Hepatocyte (in vitro differentiated cells): ENCODE data around the gene SRBD1. TPM values are rescaled to one million over a fixed set of nuclear protein-coding genes. Genes with fewer than 3 reads are reported as not detected.

ENCODE experiments used
- DNase-seq: peaks from one replicate; pipeline ENCODE4 v3.0.0-alpha.2; 2016; ENCODE audit warnings: low spot score
- H2AFZ ChIP-seq: fragments of 200-600 bp; sonication (generic); 2 replicates; pipeline ENCODE4 v1.6.0; 2016; ENCODE audit warnings: antibody characterized with exemption, mild to moderate bottlenecking
- H3K27ac ChIP-seq: fragments of 200-600 bp; sonication (generic); 2 replicates; pipeline ENCODE4 v1.5.1; 2016; ENCODE audit warnings: mild to moderate bottlenecking
- H3K27me3 ChIP-seq: fragments of 200-600 bp; sonication (generic); 2 replicates; pipeline ENCODE4 v1.6.1; 2016
- H3K36me3 ChIP-seq: fragments of 200-600 bp; sonication (generic); replicated peaks from 2 replicates; pipeline ENCODE4 v1.5.1; 2016; ENCODE audit warnings: low read depth; ENCODE audit not compliant: insufficient read depth
- H3K4me1 ChIP-seq: fragments of 200-600 bp; sonication (generic); 2 replicates; pipeline ENCODE4 v1.5.1; 2016; ENCODE audit warnings: mild to moderate bottlenecking, moderate library complexity; ENCODE audit not compliant: insufficient read depth
- H3K4me2 ChIP-seq: fragments of 200-600 bp; sonication (generic); 2 replicates; pipeline ENCODE4 v1.6.0; 2016
- H3K4me3 ChIP-seq: fragments of 200-600 bp; sonication (generic); 2 replicates; pipeline ENCODE4 v1.5.1; 2016; ENCODE audit warnings: mild to moderate bottlenecking
- H3K79me2 ChIP-seq: fragments of 200-600 bp; sonication (generic); 2 replicates; pipeline ENCODE4 v1.6.0; 2017; ENCODE audit warnings: mild to moderate bottlenecking
- H3K9me2 ChIP-seq: fragments of 200-600 bp; sonication (generic); replicated peaks from 2 replicates; pipeline ENCODE4 v1.6.0; 2017; ENCODE audit warnings: mild to moderate bottlenecking; ENCODE audit not compliant: insufficient read depth
- H3K9me3 ChIP-seq: fragments of 200-600 bp; sonication (generic); 2 replicates; pipeline ENCODE4 v1.5.1; 2016; ENCODE audit warnings: low read depth, mild to moderate bottlenecking
- H4K20me1 ChIP-seq: fragments of 200-600 bp; sonication (generic); 2 replicates; pipeline ENCODE4 v1.6.0; 2016; ENCODE audit warnings: mild to moderate bottlenecking; ENCODE audit not compliant: insufficient read depth, poor library complexity, severe bottlenecking
- CTCF ChIP-seq: fragments of 200-600 bp; sonication (generic); IDR thresholded peaks from 2 replicates; pipeline ENCODE4 v1.5.1; 2016; ENCODE audit warnings: antibody characterized with exemption, mild to moderate bottlenecking; ENCODE audit not compliant: poor library complexity
- EZH2 ChIP-seq: fragments of 200-600 bp; sonication (generic); IDR thresholded peaks from 2 replicates; pipeline ENCODE4 v1.6.1; 2016; ENCODE audit warnings: antibody characterized with exemption, mild to moderate bottlenecking, borderline replicate concordance
- EZH2phosphoT487 ChIP-seq: fragments of 200-600 bp; sonication (generic); IDR thresholded peaks from one replicate; pipeline ENCODE4 v1.6.1; 2018; ENCODE audit warnings: antibody characterized with exemption, mild to moderate bottlenecking, low read depth, moderate library complexity; ENCODE audit not compliant: unreplicated experiment, severe bottlenecking
- WGBS: methylation state at CpG from one replicate; pipeline ENCODE4 v1.1.6; 2016; ENCODE audit warnings: low lambda C conversion rate; ENCODE audit errors: missing lambda C conversion rate; 5-methylcytosine and 5-hydroxymethylcytosine counted together
- polyA plus RNA-seq: library from polyadenylated mRNA; unstranded; fragments of >200 nt; fragmentation: Nextera tagmentation; extraction: Ambion mirVana; gene quantifications from 2 replicates; pipeline ENCODE4 v1.2.1, GENCODE V29; 2016
- total RNA-seq: library from RNA; depleted of rRNA; stranded (reverse); fragments of >200 nt; gene quantifications from 2 replicates; pipeline ENCODE4 v1.2.3, GENCODE V29; 2014

SRBD1 gene
- total and polyA plus RNA-seq, 2 experiments from 2014 or later: 6.7 to 16.6 TPM

GRCh38 chr2:45510701-45511420 lies 100.2 kb downstream of the SRBD1 start:
- Histone ChIP-seq H3K27me3 (no peaks in the 10 kb centered on the region), H3K27ac (no peak overlapping the region), H3K4me3 (no peak overlapping the region), H3K9me2 (no peaks in the 10 kb centered on the region), H3K9me3 (no peaks in the 10 kb centered on the region), H3K4me1 (no peaks in the 10 kb centered on the region), H3K79me2 (no peaks in the 10 kb centered on the region), H4K20me1 (no peaks in the 10 kb centered on the region), H2AFZ (no peak overlapping the region), H3K36me3 (no peaks in the 10 kb centered on the region), H3K4me2 (no peak overlapping the region)
- 69% methylated on average over 9 of the region's 9 CpGs for WGBS
- no peak for DNase-seq
- TF ChIP-seq EZH2phosphoT487: no peak
- no peak for TF ChIP-seq CTCF
- TF ChIP-seq EZH2: no peak

- H3K4me2 ChIP-seq: no peak overlapping the region
- no peak for TF ChIP-seq EZH2phosphoT487
- no peak for TF ChIP-seq EZH2
- no peak for TF ChIP-seq CTCF
- no peak overlapping the region for H2AFZ ChIP-seq
- H3K9me2 ChIP-seq: no peaks in the 10 kb centered on the region
- H3K4me1 ChIP-seq: no peaks in the 10 kb centered on the region
- no peaks in the 10 kb centered on the region for H3K27me3 ChIP-seq
- no peak overlapping the region for H3K27ac ChIP-seq
- no peaks in the 10 kb centered on the region for H3K9me3 ChIP-seq
- H3K36me3 ChIP-seq: no peaks in the 10 kb centered on the region
- no peak overlapping the region for H3K4me3 ChIP-seq
- H4K20me1 ChIP-seq: no peaks in the 10 kb centered on the region
- no peaks in the 10 kb centered on the region for H3K79me2 ChIP-seq
- no peak for DNase-seq
- WGBS: 63% methylated on average over 3 of the region's 3 CpGs
These were observed 104.3 kb downstream of the SRBD1 start for GRCh38 chr2:45506756-45507155.

DNA sequence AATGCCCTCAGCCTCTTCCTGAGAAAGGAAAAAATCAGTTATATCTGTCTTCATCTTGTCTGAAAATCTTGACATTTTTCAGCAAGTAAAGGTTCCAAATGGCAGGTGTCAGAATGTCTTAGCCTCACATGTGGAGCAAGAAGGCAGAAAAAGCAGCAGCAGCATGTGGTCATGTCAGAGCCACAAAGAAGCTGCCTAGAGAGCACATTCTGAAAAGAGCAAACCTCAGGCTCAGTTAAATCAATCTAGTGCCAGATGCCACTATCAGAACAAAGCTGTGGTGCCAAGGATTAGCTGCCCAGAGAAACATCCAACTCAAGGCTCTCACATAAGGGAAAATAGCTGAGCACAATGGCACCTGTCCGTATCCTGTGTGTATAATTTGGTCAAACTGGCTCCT lies 105.9 kb downstream of the SRBD1 start:
- Histone ChIP-seq H2AFZ (no peak overlapping the region), H3K36me3 (no peaks in the 10 kb centered on the region), H3K79me2 (no peaks in the 10 kb centered on the region), H3K9me3 (no peaks in the 10 kb centered on the region), H3K4me1 (no peaks in the 10 kb centered on the region), H4K20me1 (no peaks in the 10 kb centered on the region), H3K27me3 (no peaks in the 10 kb centered on the region), H3K4me3 (no peak overlapping the region), H3K4me2 (no peak overlapping the region), H3K9me2 (no peaks in the 10 kb centered on the region), H3K27ac (no peak overlapping the region)
- TF ChIP-seq EZH2phosphoT487 (no peak), CTCF (no peak), EZH2 (no peak)
- DNase-seq: no peak
- 95% methylated on average over 1 of the region's 1 CpG for WGBS
